Measurements from ENCODE around the gene CXCL6.

CXCL6 gene
- total RNA-seq: 0 reads per million in 4 experiments

GRCh38 chr4:73836373-73837279 lies at the start of gene CXCL6:
Gene CXCL6, plus strand, starts transcription at chr4:73836678. Its CDS starts 73 bp downstream, at chr4:73836751.
- DNase-seq: no peak

DNA sequence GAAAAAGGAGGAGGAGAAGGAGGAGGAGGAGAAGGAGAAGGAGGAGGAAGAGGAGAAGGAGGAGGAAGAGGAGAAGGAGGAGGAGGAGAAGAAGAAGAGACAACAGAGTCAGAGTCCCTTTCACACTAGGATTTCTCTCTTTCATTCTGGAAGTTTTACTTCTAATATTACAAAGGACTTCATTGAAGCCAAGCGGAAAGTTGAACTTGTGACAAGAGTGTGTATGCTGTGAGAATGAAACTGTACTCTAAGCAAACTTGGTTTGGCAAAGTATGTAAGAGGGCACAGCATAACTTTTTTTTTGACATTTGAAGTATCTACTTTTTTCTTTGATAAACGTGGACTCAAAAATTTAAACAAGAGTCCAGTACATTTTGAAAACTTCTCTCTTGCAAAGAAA lies 48.1 kb upstream of the CXCL6 start:
- DNase-seq: no peak

- no peak for DNase-seq
These were observed 37.6 kb upstream of the CXCL6 start for GRCh38 chr4:73798842-73799241.

DNA sequence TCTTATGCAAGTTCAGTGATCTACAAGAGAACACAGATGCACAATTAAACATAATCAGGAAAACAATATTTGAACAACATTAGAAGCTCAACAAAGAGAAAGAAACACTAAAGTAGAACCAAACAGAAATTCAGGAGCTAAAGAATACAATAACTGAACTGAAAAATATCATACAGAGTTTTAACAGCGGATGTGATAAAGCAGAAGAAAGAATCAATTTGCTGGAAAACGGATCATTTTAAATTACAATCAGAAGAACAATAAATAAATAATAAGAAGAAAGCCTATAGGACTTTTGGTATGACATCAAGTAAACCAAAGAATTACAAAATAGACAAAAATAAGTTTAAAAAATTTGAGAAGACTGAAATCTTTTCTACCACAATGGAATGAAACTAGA lies 36.3 kb upstream of the CXCL6 start:
- no peak for DNase-seq

GRCh38 chr4:73801692-73802091 lies 34.8 kb upstream of the CXCL6 start:
- DNase-seq: no peak

DNA sequence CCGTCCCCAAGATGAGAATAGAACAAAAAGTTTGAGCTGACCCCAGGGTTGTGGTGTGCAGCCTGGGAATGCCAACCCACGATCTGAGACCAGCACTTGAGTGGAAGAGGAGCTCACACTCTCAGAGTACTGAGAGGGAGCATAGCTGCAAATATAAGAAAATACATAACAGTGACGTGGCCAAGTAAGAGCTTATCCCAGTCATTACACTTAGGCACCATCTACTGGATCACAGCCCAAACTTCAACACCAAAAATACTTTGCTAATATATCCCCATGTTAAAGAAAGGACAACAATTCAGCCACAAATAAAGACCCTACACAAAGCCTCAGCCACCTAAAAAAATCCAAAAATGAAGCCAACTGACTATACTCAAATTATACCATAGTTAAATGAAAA lies 33.3 kb upstream of the CXCL6 start:
- no peak for DNase-seq

DNA sequence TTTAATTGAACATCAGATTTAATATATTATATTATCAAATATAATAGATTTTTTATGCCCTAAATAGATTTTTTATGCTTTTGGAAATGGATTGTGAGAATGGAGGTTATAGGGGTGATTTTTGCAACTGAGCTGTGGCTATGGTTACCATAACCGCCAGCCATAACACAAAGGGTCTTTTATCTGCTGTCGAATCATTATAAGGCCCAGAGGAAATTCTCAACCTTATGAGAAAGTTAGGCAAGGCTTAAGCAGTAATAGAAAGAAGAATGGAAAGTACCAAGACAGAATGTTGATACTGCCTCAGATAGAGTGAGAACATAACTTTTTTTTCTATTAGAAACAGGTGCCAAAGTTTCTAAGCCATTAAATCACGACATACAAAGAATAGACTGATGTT lies 26.3 kb upstream of the CXCL6 start:
- DNase-seq: no peak

DNA sequence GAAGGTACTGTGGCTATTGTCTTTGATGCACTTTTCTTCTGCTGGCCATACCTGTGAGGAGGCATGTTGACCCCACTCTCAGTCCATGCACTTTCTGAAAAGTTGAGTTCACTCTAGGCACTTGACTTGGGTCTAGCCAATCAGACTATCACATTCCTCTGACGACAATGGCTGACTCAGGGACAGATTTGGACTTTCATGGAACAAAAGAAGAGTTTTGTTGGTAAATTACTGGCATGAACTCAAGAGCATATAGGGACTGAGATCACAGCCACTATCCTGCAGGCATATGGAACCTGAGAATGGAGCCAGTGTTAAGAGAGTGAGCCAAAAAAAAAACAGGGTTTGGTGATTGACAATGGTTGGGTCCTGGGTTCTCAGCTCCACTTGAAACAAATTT lies 24.6 kb upstream of the CXCL6 start:
- DNase-seq: no peak

DNA sequence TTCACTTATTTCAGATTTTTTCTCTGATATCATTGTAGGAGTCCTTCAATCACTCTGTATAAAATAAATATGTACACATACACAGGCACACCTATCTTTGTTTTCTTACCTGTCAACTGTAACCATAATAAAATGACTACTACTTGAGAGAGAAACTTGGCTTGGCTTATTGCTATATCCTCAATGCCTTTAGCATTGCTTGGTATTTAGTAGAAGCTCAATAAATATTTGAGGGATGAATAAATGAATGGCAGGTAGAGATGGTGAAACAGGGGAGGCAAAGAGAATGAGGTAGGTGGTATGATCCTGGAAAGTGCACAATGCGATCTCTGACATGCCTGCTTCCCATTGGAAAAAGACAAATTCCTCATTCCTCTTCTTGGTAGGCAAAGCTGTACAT lies 21.8 kb upstream of the CXCL6 start:
- DNase-seq: no peak

- DNase-seq: no peak
These were observed 21.3 kb upstream of the CXCL6 start for GRCh38 chr4:73815145-73815544.

- DNase-seq: no peak
These were observed 19.7 kb upstream of the CXCL6 start for GRCh38 chr4:73816814-73817213.

DNA sequence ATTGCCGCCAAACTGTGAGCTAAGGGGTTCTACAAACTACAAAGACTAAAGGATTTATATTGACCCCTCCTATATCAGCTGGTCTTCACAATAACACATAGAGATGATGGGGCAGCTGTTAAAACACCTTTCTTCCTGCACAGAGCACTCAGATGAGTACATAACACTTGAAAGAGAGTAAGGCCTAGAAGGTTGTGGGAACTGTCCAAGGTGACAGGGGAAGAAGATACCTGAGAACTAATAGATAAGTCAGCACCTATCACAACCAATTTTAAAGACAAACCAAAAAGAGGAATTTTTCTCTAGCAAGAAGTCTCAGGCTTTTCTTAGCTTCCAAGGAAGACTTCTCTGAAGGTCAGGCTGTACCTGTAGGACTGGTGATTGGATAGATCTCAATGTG lies 19.1 kb upstream of the CXCL6 start:
- DNase-seq: no peak

DNA sequence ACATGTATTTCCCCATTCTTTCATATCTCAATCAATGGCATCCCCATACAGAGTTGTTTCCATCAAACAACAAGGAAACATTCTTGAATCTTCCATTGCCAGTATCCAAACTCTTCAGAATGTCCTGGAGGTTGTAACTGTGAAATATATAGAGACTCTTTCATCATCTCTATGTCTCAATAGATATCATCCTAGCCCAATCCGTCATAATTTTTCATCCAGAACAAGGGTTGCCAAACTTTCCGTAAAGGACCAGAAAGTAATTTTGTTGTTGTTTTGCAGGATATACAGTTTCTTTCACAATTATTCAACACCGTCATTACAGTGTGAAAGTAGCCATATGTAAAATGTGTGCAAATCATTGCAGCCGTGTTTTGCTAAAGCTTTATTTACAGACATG lies 15.2 kb upstream of the CXCL6 start:
- no peak for DNase-seq

- no peak for DNase-seq
These were observed 14.1 kb upstream of the CXCL6 start for GRCh38 chr4:73822389-73822788.

- no peak for DNase-seq
These were observed 13.5 kb upstream of the CXCL6 start for GRCh38 chr4:73822812-73823504.

DNA sequence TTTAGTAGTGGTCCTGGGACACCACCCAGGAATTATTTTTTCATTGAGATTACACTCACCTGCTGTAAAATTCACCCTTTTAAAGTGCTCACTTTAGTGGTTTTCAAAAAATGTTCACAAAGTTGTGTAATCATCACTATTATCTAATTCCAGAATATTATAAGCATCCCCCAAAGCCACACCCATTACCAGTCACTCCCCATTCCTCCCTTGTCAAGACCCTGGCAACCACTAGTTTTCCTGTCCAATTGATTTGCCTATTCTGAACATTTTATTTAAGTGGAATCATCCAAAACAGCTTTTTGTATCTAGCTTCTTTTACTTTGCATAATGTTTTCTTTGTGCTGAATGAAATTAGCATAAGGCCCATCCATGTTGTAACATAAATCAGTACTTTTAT lies 12.7 kb upstream of the CXCL6 start:
- no peak for DNase-seq

DNA sequence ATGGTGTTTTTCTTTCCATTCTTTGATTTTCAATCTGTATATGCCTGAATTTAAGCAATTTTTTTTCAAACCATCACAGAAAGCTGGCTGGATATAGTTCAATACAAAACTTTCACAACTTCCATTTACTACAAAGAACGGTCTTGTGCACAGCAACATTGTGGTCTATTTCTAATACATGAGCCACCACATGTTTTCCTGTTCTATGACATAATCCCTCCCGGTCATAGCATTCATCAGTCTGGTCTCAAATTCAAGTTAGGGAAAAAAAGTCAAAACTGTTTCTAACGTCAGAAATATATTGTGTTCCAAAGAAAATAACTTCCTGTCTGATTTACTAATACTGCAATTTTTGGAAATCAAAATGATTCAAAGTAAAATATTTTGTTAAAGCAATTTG lies 7.5 kb upstream of the CXCL6 start:
- no peak for DNase-seq

GRCh38 chr4:73831569-73831968 lies 4.9 kb upstream of the CXCL6 start:
- no peak for DNase-seq

DNA sequence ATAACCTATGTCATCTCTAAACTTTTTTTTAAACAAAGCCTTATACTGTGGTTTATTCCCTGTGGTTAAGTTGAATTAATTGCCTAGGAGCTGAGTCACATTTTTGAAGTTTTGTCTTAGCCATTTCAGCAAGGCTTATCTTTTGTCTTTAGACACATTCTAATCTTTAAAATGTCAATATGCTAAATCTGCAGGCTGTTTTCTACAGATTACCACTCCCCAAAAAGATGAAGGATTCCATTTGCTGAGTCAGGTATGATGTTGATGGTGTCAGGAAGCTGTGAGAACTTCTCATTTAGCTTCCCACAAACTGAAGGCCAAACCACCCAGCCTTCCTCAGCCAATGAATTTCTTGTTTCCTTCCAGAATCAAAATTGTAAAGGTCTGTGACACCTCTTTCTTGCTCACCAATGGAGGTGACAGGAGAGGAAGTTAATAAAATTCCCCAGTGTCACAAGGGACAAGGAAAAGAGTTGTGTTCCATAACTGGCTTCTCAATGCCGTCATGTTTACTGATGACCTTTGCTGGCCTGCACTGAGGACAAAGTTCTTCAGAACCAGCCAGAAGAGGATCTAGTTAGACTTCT lies 3.7 kb upstream of the CXCL6 start:
- DNase-seq: no peak

GRCh38 chr4:73839071-73839470 lies 2.6 kb downstream of the CXCL6 start:
- DNase-seq: no peak

DNA sequence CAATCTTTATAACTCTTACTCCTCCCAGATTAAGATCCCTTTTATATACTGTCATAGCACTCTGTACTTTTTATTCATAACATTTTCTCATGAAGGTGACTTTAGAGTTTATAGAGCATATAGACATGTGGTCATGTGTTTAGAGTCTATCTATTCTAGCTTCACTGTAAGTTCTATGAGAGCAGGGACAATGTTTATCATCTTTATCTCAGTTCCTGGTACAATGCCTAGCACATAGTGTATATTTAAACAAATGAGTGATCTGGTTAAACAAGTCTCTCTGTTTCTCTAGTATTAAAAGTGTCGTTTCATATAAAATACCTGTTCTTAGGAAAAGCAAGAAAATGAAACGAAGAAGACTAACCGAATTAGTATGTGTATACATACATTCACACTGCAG lies 3.2 kb downstream of the CXCL6 start:
- DNase-seq: no peak

- DNase-seq: no peak
These were observed 4.9 kb downstream of the CXCL6 start for GRCh38 chr4:73841243-73841925.

DNA sequence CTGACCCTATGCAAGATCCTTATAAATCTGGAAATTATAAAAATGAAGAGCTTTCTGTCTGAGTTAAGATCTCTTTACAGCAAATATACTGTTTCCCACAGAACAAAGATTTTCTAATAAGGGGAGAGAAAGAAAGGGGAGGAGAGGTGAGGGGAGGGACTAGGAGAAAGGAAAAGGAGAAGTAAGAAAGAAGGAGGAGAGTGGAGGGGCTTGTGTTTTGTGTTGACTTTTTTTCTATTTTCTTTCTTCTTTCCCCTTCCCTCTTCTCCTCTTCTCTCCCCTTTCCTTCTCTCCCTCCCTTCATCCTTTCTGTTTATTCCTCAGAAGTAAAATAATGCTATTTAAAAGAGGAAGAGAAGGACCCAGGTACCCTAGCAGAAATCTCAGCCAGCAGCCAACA lies 6.2 kb downstream of the CXCL6 start:
- DNase-seq: no peak

All from effector CD8-positive, alpha-beta T cell (primary cell).